NCI-H526 treated with DMSO at 0.1 percent for 48 hours (cell line): Measurements from ENCODE around the gene NCOA1.
"Not testable (repeated sequence)": the region's sequence is repeated elsewhere in the genome, so short reads cannot be mapped to it uniquely, and the experiment has no call there.

Source experiments
- DNase-seq: peaks from one replicate; lab custom pipeline; 2025; lab: John Stamatoyannopoulos, UW

The NCOA1 gene

DNA sequence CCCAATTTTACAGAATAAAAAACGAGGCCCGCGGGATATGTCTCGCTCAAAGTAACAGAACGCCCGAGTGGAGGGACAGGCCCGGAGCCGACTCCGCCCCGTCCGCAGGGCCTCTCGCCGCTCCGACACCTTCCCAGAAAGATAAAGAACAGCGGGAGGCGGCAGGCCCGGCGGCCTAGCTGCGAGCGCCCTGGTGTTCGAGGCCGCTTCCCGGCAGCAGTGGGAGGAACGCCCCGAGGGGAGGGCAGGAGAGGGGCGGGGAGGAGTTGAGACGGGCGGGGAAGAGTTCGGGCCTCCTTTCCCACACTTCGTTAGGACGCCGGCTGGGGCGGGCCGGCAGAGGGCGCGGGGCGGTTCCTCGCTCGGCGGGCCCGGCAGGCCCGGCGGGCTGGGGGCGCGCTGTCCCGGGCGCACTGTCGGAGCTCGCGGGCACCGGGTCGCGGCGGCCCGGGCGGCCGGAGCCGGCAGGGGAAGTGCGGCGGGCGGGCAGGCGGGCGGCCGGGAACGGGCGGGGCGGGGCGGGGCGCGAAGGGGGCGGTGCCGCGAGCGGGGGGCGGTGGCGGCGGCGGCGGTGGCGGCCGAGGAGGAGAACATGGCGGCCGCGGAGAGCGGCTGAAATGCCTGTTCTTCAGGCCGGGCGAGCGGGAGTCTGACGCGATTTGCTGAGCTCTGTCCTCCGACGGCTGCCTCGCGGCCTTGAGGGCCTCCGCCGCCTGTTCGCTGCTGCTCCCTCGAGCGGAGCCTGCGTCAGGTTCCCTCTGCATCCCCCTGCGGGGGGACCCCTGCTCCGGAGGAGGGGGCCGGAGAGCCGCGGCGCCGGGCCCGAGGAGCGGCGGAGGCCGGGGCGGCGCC, at the start of gene NCOA1:
NCOA1 (plus strand) TSS at position 565 of the 852 bp plus-strand sequence. CDS start 167,424 bp downstream, outside the sequence.
- DNase-seq, result peak; percentile 78

DNA sequence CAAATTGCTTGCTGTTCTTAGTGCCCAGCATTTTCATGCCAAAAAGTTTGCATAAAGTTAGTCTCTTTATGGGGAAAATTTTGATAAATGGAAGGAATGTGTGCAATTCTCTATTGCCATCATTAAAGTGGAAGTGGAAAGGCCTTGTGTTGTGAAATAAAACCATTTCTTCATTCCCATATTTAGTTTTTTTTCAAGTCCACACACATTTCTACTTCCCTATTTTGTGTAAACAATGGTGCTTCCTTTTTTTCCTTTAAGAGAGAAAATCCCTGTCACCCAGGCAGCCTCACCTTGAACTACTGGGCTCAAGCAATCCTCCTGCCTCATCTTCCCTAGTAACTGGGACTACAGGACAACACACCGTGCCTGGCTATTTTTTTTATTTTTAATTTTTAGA, 42.3 kb upstream of the NCOA1 start:
- no peak for DNase-seq

DNA sequence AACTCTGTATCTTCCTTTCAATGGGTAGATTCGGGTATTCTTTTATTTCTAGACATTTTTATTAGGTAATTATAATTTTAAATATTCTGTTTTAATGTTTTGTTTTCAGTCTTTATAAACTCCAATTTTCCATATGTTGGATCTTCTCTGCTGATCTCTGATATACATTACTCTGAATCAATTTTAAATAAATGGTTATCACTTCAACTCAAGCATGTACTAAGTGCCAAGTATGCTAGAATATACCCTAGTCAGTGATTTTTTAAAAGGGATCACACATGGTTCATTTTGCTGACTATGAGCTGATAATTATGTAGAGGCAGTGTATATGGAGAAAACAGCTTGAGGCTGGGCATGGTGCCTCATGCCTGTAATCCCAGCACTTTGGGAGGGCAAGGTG, 41.7 kb upstream of the NCOA1 start:
- DNase-seq, result no peak

DNA sequence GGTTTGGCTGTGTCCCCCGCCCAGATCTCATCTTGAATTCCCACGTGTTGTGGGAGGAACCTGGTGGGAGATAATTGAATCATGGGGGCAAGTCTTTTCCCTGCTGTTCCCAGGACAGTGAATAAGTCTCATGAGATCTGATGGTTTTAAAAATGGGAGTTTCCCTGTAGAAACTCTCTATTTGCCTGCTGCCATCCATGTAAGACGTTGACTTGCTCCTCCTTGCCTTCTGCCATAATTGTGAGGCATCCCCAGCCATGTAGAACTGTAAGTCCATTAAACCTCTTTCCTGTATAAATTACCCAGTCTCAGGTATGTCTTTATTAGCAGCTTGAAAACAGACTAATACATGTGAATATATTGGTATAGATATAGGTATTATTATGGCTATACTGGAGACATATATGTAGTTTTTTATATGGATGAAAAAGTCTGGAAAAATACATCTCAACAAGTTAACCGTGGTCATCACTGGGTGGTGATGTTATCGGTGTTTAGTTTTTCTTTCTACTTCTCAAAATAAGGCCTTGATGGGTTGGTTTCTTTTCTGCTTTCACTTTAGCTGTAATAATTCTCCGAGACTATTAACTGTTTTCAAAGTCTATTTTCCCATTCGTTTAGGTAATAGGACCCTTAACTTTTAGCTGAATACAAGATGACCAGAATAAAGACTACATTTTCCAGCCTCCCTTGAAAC, 39.1 kb upstream of the NCOA1 start:
- DNase-seq, result no peak

DNA sequence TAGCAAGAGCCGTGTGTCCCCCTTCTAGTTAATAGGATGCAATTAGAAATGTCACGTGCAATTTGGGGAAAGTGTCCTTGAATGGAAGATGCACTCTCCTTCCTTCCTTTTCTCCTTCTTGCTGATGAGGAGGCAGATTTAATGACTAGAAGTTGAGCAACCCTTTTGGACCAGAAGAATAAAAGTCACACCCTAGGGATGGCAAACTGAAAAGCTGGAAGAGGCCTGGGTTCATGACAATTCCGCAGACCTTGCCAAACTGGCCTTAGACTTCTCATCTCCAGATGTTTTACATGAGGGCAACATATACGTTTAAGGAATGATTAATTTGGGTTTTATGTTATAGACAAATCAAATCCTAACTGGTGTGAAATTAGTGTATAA, 38.6 kb upstream of the NCOA1 start:
- no peak for DNase-seq

DNA sequence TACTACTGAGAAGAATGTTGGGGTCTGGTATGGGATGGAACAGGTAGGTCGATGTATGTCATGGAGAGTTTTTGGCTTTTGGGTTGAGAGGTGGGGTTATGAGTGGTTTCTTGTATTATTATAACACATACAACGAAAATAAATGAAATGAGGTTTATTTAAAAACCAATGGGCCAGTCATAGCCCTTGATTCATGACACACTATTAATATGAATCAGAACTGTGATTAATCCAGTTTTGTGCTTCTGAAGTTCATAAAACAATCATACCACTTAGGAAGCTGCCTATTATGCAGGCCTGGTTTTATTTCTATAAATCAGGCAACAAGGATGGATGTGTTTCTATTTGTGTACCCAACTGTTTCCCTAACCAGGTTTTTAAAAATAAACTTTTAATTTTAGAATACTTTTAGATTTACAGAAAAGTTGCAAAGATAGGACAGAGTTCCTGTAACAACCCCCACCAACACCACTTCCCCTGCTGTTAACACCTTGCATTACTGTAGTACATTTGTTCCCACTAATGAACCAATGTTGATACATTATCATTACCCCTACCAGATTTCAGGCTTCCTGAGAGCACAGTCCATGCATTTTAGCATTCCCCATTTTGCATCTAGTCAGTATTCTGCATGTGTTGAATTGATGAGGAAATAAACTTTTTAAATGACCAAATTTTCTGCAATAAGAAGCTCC, 37.5 kb upstream of the NCOA1 start:
- DNase-seq, result no peak

DNA sequence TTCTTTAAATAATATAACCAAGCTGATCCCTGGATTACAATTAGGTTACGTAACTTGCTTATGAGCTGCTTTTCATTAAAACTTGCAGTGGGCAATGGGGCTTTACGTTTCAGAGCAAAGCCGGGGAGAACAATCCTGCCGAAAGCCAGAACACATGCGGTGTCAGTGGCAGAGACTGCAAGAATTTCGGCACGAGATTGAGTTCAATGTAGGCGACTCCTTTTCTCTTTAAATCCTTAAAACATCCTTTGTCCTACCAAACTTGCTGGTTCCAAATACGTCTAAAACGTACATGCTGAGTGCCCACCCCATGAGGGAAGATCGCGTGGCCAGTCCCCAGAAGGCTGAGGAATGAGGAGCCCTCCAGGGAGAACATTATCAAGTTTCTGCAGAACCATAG, 36.8 kb upstream of the NCOA1 start:
- no peak for DNase-seq

DNA sequence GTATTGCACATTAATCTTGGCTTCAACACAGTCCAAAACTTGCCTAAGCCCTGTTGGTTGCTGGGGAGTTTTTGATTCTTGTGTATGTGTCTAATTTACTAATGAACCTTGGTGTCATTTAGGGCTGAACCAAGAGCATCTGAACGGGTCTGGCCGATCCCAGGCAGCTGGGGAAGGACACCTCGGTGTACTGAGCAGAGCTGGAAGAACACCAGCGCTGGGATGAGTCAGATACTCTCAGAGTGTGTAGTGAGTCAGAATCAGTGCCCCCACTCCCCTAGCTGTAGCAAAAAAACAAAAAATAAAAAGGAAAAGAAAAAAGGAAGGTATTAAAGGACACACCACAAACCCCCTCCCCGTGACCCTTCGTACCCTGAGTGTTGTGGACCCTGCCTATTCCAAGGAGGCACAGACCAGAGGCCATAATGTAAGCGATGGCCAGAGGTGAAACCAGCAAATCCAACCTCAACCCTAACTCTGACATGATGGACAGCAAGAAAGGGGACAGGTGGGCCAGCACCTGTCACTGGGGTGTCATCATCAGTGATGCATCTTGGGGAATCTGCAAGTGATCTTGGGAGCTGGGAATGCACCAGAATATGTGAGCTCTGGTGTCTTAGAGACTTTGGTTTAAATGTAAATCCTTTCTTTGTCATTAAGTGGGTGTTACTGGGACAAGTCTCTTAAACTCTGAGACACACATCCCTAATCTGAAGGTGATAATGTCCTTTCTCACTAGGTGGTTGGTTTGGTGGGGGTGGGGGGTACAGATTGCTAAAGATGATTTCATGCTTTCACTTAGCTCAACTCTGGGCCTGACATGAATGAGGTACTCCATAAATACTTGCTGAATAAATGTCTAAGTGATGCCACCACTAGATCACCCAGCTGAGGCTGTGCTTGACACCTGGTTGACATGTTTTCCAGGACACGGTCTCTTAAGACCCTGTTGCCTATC, 34.2 kb upstream of the NCOA1 start:
- DNase-seq, result no peak

DNA sequence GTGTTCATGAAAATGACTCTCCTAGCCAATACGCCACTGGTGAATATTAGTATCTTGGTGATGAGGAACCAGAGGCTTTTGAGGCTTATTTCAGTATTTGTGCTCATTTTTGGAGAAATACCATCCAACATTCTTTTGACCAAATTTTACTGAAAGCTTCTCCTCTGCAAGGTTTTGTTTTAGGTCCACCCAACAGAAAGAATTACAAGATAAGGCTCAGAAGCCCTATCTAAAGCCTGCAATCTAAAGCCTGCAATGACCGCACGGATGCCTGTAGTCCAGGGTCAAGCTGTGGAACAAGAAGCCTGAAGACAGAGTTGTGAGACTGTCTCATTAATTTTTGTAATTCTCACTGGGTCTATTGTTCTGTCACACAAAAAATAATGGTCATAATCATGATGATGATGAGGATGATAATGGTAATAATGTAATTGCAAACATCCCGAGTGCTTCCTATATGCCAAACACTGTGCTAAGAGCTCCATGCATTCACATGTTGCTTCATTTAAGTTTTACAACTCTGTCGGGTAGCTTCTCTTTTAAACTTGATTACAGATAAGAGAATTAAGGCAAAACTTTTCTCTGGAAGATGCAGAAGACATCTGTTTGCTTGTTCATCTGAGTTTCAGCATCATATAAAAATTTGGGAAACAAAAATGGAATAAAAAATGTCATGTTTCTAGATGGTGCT, 33.2 kb upstream of the NCOA1 start:
- DNase-seq, result no peak

DNA sequence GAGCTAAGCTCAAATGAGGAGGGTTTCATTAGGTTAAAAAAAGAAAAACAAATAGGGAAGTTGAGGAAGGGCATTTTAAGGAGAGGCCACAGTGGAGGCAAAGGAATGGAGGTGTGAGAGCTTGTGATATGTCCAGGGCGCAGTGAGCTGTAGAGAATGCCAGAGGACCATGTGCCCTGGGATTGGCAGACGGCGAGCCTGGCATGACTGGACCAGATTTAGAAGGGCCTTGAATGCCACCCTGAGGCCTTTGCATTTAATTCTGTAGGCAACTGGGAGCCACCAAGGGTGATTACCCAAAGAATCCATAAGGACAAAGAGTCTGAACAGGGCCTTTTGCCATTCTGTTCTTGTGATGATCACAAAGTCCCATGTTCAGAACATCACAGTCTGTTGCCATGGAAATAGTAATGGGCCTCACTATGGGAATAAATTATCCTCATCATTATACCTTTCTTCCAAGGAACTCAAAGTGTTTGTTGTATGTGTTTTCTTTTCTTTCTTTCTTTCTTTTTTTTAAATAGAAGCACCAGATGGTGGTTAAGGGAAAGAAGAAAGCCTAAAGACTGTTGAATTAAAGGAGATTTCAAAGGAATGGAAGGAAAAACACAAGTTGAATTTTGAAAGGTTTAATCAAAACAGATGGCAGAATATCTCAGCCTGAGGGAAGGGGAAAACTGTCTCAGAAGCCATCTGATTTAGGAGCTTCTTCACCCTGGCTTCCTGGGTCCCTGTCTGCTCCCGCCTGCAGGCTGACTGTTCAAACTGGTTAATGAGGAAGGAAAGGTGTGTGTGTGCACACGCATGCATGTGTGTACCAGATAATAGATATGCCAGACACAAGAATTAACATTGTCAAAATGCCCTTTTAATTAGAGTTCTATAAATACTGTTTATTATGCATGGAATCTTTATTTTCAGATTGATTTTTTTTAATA, 31.6 kb upstream of the NCOA1 start:
- no peak for DNase-seq

DNA sequence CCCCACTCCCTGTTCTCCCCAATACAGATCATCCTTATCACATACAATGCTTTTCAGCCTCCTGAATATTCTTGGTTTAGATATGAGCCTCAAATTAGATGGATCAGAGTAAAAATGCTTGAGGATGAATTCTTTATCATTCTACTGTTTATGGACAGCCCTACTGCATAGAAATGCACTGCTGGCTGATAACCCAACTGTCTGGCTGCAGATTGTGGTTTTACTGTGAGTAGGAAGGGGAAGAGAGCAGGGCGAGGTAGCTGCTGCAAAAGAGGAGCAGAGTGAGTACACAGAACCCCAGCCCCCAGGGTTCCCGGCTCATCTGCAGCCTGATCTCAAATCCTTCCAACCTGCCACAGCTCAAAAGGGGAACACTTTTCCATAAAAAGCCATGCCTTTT, 29.4 kb upstream of the NCOA1 start:
- DNase-seq, result no peak

DNA sequence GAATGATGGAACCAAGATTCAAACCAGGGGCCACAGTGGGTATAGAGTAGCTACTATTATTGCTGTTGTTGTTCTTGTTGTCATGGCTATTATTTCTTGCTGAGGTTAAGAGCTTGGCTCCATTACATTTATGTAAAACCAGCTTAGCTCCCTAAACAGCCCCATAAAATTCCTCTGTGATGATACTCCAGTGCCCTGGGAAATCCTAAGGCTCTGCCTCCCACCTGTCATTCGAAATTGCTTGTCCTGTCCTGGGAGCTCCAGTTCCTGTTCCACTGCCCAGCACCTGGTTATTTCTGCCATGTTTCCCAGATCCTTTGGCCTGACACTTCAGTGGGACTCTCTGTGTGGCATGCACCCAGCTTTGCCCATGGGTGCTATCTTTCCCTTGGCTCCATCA, 27.8 kb upstream of the NCOA1 start:
- no peak for DNase-seq

DNA sequence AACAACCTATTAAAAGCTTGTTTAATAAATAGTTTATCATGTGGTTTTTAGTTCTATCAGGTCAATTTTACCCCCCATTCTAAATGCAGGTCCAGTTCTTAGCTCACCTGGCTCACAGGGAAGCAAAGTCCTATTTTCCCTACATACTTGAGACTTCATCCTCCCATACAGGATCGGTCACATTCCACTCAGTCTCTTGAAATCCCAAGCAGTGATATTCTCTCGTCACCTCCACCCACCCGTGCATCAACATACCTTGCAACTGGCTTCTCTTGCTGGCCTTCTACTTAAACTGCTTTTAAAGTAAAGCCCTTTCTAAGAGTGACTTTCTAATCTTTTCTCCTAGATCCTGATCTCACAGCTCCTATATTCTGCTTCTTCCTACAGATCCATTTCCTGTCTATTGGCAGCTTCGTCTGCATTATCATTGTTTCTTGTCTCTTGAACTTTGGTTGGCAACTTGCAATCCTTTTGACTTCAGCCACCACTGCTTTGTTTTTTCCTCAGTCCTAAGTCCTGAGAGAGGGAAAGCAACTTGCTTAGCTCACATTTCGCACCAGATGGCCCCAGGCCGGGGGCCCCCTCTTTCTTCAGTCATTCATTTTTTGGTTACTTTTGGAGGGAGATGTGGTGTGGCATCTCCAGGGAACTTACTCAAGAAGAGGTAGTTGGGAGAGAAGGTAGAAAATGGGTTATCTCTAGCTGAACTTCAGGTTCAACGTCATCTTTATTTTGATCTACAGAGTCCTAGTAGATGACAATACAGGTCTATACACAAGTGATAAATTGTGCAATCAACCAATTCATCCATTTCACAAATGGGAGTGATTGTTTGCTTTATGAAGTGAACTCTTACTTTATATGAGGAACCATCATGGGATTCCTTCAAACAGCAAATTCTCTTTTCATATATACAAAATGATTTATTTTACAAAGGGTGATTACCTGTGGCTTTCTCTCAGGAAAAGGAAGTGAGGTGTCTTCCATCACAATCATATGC, 23.9 kb upstream of the NCOA1 start:
- DNase-seq, result no peak

DNA sequence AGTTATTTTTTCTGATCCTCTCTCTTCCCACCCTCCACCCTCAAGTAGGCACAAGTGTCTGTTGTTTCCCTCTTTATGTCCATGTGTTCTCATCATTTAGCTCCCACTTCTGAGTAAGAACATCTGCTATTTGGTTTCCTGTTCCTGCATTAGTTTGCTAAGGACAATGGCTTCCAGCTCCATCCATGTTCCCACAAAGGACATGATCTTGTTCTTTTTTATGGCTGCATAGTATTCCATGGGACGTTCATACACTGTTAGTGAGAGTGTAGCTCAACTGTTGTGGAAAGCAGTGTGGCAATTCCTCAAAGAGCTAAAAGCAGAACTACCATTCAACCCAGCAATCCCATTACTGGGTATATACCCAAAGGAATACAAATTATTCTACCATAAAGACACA, 22.6 kb upstream of the NCOA1 start:
- not testable (repeated sequence) for DNase-seq

DNA sequence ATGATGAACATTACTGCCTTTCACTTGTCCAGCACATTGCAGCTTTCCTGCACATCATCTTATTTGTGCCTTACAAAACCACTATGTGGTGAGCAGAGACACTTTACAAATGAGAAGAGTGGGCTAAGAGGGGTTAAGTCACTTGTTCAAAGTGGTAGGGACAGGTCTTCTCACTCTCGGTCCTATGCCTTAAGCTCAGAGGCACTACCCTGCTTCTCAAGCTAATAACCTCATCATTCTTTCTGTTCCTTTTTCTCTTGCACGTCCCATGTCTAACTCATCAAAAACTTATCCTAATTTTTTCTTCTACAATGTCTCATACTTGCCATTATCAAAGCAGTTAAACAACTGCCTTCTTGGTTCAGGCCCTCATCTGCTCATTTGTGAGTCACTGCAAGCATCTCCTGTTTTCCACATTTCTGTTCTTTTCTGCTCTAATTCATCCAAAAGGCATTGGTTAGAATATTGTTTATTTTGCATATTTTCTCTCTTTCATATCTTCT, 21.9 kb upstream of the NCOA1 start:
- no peak for DNase-seq

DNA sequence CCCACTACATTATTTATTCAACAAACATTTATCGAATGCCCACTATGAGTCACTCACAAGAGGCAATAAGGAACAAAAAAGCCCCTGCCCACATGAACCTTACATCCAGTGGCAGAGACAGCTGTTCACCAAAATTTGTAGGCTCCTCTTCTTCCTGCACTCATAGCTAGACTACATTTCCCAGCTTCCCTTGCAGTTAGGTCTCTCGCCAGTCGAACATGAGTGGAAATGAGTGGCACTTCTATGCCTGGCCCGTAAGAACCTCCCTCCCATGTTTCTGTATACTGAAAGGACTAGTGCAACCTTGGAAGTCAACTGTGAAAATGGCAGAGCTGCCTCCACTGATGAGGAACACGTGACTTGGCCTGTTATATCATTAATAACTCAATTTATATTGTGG, 19.4 kb upstream of the NCOA1 start:
- DNase-seq, result no peak

DNA sequence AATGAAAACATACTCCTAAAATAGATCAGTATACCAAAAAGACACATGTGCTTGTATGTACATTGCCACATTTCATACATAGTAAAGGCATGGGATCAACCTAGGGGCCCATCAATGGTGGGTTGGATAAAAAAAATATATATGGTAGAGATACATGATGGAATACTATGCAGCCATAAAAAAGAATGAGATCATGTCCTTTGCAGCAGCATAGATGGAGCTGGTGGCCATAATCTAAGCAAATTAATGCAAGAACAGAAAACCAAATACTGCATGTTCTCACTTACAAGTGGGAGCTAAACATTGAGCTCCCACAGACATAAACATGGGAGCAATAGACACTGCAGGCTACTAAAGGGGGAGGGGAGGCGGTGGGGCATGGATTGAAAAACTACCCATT, 18.6 kb upstream of the NCOA1 start:
- DNase-seq, result no peak

DNA sequence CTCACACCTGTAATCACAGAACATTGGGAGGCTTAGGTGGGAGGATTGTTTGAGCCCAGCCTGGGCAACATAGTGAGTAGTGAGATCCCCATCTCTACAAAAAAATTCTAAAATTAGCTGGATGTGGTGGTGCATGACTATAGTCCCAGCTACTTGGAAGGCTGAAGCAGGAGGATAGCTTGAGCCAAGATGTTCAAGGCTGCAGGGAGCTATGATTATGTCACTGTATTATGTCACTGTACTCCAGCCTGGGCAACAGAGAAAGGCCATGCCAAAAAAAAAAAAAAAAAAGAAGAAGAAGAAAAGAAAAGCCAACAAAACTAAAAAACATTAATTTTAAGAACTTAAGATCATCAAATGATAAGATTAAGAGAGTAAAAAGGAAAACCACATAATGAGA, 17.4 kb upstream of the NCOA1 start:
- no peak for DNase-seq

DNA sequence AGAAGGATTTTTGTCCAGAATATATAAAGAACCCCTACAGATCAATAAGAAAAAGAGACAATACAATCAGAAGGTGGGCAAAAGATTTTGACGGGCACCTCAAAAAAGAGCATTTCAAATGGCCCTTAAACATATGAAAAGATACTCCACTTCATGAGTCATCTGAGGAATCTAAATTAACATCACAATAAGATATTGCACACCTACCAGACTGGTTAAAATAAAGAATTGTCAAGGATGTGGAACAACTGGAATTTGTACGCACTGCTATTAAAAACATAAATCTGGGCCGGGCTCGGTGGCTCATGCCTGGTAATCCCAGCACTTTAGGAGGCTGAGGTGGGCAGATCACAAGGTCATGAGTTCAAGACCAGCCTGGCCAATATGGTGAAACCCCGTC, 17.0 kb upstream of the NCOA1 start:
- DNase-seq, result no peak
